K562 (cell line): ENCODE measurements around the gene SKOR1. TPM values are rescaled to one million over a fixed set of nuclear protein-coding genes. Genes with fewer than 3 reads are reported as not detected.

Experiments used
- ARNT ChIP-seq, 2 experiments: fragments of 450-650 bp; IDR thresholded peaks; 2 replicates each; pipeline ENCODE4 v1.6.1; 2016; ENCODE audit warnings: mild to moderate bottlenecking in 1 of 2
- ATF2 ChIP-seq: sonication (generic); formaldehyde crosslinking; IDR thresholded peaks from 2 replicates; pipeline ENCODE4 v1.8.1; 2022; ENCODE audit warnings: missing genetic modification reagents
- CEBPB ChIP-seq: fragments of 450-650 bp; IDR thresholded peaks from 2 replicates; pipeline ENCODE4 v1.6.1; 2016; ENCODE audit warnings: missing genetic modification characterization, missing compliant biosample characterization
- ETV5 ChIP-seq: sonication (generic); formaldehyde crosslinking; IDR thresholded peaks from 2 replicates; pipeline ENCODE4 v1.4.0; 2020; ENCODE audit warnings: low read depth, mild to moderate bottlenecking, missing genetic modification reagents
- HINFP ChIP-seq: fragments of 450-650 bp; conservative IDR thresholded peaks from 2 replicates; pipeline ENCODE4 v1.6.1; 2016; ENCODE audit warnings: missing genetic modification characterization, low read depth, mild to moderate bottlenecking, control low read depth, missing compliant biosample characterization
- JUND ChIP-seq, 2 experiments: IDR thresholded peaks; 2 replicates in 1 of 2; 3 replicates in 1 of 2; pipeline ENCODE4 v1.6.1; 2011; ENCODE audit warnings: borderline replicate concordance in 2 of 2, low read depth in 2 of 2, low read length in 2 of 2, improper control_type of control experiment in 1 of 2, missing biosample characterization in 1 of 2, missing genetic modification characterization in 1 of 2, missing genetic modification reagents in 1 of 2
- MED1 ChIP-seq: sonication (generic); formaldehyde crosslinking; IDR thresholded peaks from 2 replicates; pipeline ENCODE4 v1.8.1; 2023; ENCODE audit warnings: missing genetic modification reagents, borderline replicate concordance
- MIER1 ChIP-seq: fragments of 450-650 bp; IDR thresholded peaks from 2 replicates; pipeline ENCODE4 v1.6.1; 2016; ENCODE audit warnings: antibody characterized with exemption, mild to moderate bottlenecking, low read depth
- MNT ChIP-seq, 2 experiments: fragments of 450-650 bp; conservative IDR thresholded peaks; 2 replicates each; pipeline ENCODE4 v1.6.1; 2017; ENCODE audit warnings: mild to moderate bottlenecking in 2 of 2, moderate library complexity in 2 of 2
- NCOA6 ChIP-seq: fragments of 450-650 bp; IDR thresholded peaks from 2 replicates; pipeline ENCODE4 v1.6.1; 2017; ENCODE audit warnings: mild to moderate bottlenecking
- PRPF4 ChIP-seq: fragments of 200-400 bp; formaldehyde crosslinking; IDR thresholded peaks from one replicate; pipeline ENCODE4 v1.6.1; 2017; ENCODE audit warnings: low read length, low read depth, mild to moderate bottlenecking; ENCODE audit not compliant: insufficient read depth, poor library complexity, severe bottlenecking
- RBM25 ChIP-seq: fragments of 200-400 bp; formaldehyde crosslinking; IDR thresholded peaks from 2 replicates; pipeline ENCODE4 v1.6.1; 2018; ENCODE audit warnings: low read length, low read depth, moderate library complexity; ENCODE audit not compliant: severe bottlenecking
- RERE ChIP-seq: sonication (generic); formaldehyde crosslinking; IDR thresholded peaks from 2 replicates; pipeline ENCODE4 v1.8.0; 2023; ENCODE audit warnings: missing genetic modification reagents, mild to moderate bottlenecking, borderline replicate concordance
- TSC22D4 ChIP-seq: fragments of 450-650 bp; IDR thresholded peaks from 2 replicates; pipeline ENCODE4 v1.6.1; 2016; ENCODE audit warnings: missing genetic modification characterization, missing biosample characterization, control low read depth
- ZBED1 ChIP-seq: IDR thresholded peaks from 2 replicates; pipeline ENCODE4 v1.6.1; 2014
- ZNF785 ChIP-seq: fragments of 250-450 bp; sonication (Bioruptor Pico); IDR thresholded peaks from 2 replicates; pipeline ENCODE4 v1.4.0; 2020; ENCODE audit warnings: mild to moderate bottlenecking
- polyA plus RNA-seq, 8 experiments: library from polyadenylated mRNA; depleted of rRNA in 4 of 8; stranded (reverse) in 5 of 8; unstranded in 3 of 8; fragments of >200 nt; fragmentation: Nextera tagmentation in 2 of 8; fragmentation: Illumina TruSeq in 1 of 8; extraction: Ambion mirVana in 2 of 8; extraction: Trizol in 1 of 8; gene quantifications; 2 replicates each; pipeline versions ENCODE4 v1.2.1 to v1.2.3, GENCODE V29; 2011 to 2014; ENCODE audit warnings: inconsistent platforms in 1 of 8, missing spikeins in 1 of 8
- total RNA-seq, 7 experiments: library from RNA; depleted of rRNA in 6 of 7; stranded (reverse); fragments of >200 nt in 6 of 7; fragmentation: Illumina TruSeq in 2 of 7; extraction: Trizol in 2 of 7; gene quantifications; 2 replicates each; pipeline versions ENCODE4 v1.2.1 to v1.2.3, GENCODE V29; 2011 to 2021; ENCODE audit warnings: low replicate concordance in 1 of 7

The SKOR1 gene
- total and polyA plus RNA-seq, 9 of the 15 experiments (the other 6 are each of a cell fraction or from before 2014, with no cell fraction given) = 0.04 to 0.41 (median 0.09) TPM; not detected in 3

- TF ChIP-seq RERE (CRISPR knock-in tag) (no peak), ARNT (IDR thresholded peaks at IDR 0.05) (no peak), MED1 (CRISPR knock-in tag) (no peak), TSC22D4 (tag) (no peak), ZNF785 (CRISPR knock-in tag) (no peak), ETV5 (CRISPR knock-in tag) (no peak), NCOA6 (no peak), RBM25 (peak; percentile 17), JUND (IDR thresholded peaks at IDR 0.05; ENCODE audit: borderline replicate concordance, low read depth, low read length) (no peak), JUND (tag; IDR thresholded peaks at IDR 0.05; ENCODE audit: borderline replicate concordance, low read depth, low read length) (no peak), ZBED1 (no peak), HINFP (no peak), CEBPB (tag) (0 out of 2 replicates have a peak, but pooled peaks have one; percentile 25), MIER1 (no peak), PRPF4 (no peak), ATF2 (CRISPR knock-in tag) (no peak), MNT (conservative IDR thresholded peaks at IDR 0.05) (no peak)
These were observed 25.8 kb downstream of the SKOR1 start (continued) for GRCh38 chr15:67850994-67851571.
